Gastroesophageal sphincter (tissue), 4 donors: ENCODE data around the gene MYH10. TPM values are rescaled to one million over a fixed set of nuclear protein-coding genes. Genes with fewer than 3 reads are reported as not detected.

ENCODE experiments used
- ATAC-seq: fragments of 150-250 bp; one replicate; pipeline ENCODE4 v1.9.1; 2016; ENCODE audit warnings: mild to moderate bottlenecking, moderate library complexity
- H3K27ac ChIP-seq, 4 donors: fragments of 200-600 bp; sonication (generic) in 3 of 4; 1 replicate in 3 of 4; 2 replicates in 1 of 4; pipeline ENCODE4 v1.5.1; 2016 to 2019
- H3K27me3 ChIP-seq: fragments of 200-600 bp; sonication (generic); one replicate; pipeline ENCODE4 v1.5.1; 2019
- H3K36me3 ChIP-seq, 2 donors: fragments of 200-600 bp; sonication (generic); one replicate each; pipeline ENCODE4 v1.5.1; 2019; ENCODE audit warnings: control low read depth in 1 of 2
- H3K4me1 ChIP-seq, 3 donors: fragments of 200-600 bp; sonication (generic); 1 replicate in 2 of 3; 2 replicates in 1 of 3; pipeline ENCODE4 v1.5.1; 2016 to 2019; ENCODE audit warnings: control low read depth in 2 of 3
- H3K4me3 ChIP-seq, 2 donors: fragments of 200-600 bp; sonication (generic); one replicate each; pipeline ENCODE4 v1.5.1; 2019; ENCODE audit warnings: mild to moderate bottlenecking in 1 of 2, moderate library complexity in 1 of 2
- H3K9me3 ChIP-seq, 3 donors: fragments of 200-600 bp; sonication (generic); one replicate each; pipeline ENCODE4 v1.5.1; 2017 to 2019; ENCODE audit warnings: control low read depth in 2 of 3
- EP300 ChIP-seq: sonication (generic); formaldehyde crosslinking; IDR thresholded peaks from one replicate; pipeline ENCODE4 v1.6.1; 2017; ENCODE audit warnings: antibody characterized with exemption, mild to moderate bottlenecking
- POLR2A ChIP-seq, 2 donors: fragments of 450-650 bp; IDR thresholded peaks; one replicate each; pipeline ENCODE4 v1.6.1; 2017; ENCODE audit warnings: antibody characterized with exemption in 2 of 2, mild to moderate bottlenecking in 2 of 2, moderate library complexity in 1 of 2
- POLR2AphosphoS5 ChIP-seq: sonication (generic); formaldehyde crosslinking; IDR thresholded peaks from one replicate; pipeline ENCODE4 v1.6.1; 2017; ENCODE audit warnings: antibody characterized with exemption
- WGBS, 2 donors: methylation state at CpG; one replicate each; pipeline ENCODE4 v1.1.5; 2018; ENCODE audit warnings: low coverage in 1 of 2; 5-methylcytosine and 5-hydroxymethylcytosine counted together
- total RNA-seq, 4 donors: library from RNA; depleted of rRNA; stranded (reverse); fragments of >200 nt; gene quantifications; one replicate each; pipeline ENCODE4 v1.1.0, GENCODE V29; 2016
- TF ChIP-seq, protein P1 (sequence below), 4 experiments: fragments of 200-600 bp in 2 of 4; fragments of 450-650 bp in 2 of 4; sonication (generic) in 1 of 4; IDR thresholded peaks; one replicate each; pipeline ENCODE4 v1.5.1; 2017 to 2019; ENCODE audit warnings: antibody characterized with exemption in 4 of 4, mild to moderate bottlenecking in 2 of 4, moderate library complexity in 2 of 4

The MYH10 gene
- total RNA-seq, 4 donors from 2014 or later = 26.0 to 40.9 (median 34.6) TPM

DNA sequence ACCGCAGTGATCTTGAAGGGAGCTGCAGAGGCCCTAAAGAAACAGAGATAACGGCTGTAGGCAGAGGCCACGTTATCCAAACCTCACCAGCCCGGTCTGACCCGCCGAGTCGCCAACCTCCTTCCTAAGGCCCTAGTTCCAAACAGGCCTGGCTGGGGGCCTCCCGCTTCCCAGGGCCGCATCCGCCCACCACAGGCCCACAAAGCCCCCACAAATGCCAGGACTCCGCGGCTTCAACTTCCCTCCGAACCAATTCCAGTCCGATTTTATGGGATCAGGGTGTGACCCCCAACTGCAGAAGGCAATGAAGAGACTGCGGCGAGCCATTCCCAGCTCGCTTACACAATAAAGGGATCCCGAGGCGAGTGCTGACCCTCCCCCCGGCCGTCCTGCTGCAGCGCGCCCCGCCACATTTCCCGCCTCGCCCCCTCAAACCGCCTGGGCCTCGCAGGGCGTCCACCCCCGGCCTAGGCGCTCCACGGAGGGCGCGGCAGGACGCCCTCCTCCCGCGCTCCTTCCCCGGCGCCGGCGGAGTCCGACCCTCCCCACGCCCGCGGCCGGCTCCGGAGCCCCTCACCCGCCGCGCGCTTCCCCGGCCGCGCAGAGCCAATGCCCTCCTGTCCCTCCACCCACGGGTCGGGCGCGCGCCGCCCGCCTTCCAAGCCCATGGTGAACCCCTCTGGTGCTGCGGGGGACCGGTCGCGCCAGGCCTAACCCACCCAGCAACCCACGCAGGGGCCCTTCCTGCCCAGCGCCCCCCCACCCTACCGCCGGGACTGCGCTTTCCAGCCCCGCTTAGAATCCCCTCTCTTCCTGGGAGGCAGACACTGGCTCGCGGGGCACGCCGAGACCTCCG is 926 bp downstream of the MYH10 start:
- H3K4me1 ChIP-seq = peaks cover 0 to 30% (median 0%) of the 10 kb centered on the region in 3 donors
- H3K27me3 ChIP-seq = no peaks in the 10 kb centered on the region
- no peak for ATAC-seq
- H3K9me3 ChIP-seq = no peaks in the 10 kb centered on the region
- H3K36me3 ChIP-seq = no peaks in the 10 kb centered on the region
- peak overlapping the region; percentile 6 to 89 (median 81) for H3K27ac ChIP-seq
- TF ChIP-seq EP300 (no peak), POLR2AphosphoS5 (no peak), POLR2A (IDR thresholded peaks at IDR 0.05) (no peak)
- TF ChIP-seq, protein P1, sequence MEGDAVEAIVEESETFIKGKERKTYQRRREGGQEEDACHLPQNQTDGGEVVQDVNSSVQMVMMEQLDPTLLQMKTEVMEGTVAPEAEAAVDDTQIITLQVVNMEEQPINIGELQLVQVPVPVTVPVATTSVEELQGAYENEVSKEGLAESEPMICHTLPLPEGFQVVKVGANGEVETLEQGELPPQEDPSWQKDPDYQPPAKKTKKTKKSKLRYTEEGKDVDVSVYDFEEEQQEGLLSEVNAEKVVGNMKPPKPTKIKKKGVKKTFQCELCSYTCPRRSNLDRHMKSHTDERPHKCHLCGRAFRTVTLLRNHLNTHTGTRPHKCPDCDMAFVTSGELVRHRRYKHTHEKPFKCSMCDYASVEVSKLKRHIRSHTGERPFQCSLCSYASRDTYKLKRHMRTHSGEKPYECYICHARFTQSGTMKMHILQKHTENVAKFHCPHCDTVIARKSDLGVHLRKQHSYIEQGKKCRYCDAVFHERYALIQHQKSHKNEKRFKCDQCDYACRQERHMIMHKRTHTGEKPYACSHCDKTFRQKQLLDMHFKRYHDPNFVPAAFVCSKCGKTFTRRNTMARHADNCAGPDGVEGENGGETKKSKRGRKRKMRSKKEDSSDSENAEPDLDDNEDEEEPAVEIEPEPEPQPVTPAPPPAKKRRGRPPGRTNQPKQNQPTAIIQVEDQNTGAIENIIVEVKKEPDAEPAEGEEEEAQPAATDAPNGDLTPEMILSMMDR (IDR thresholded peaks at IDR 0.05) = no peak
- 0% methylated on average over 3 to 20 of the region's 76 CpGs for WGBS, 2 donors
- H3K4me3 ChIP-seq = peak overlapping the region; percentile 65 to 96

DNA sequence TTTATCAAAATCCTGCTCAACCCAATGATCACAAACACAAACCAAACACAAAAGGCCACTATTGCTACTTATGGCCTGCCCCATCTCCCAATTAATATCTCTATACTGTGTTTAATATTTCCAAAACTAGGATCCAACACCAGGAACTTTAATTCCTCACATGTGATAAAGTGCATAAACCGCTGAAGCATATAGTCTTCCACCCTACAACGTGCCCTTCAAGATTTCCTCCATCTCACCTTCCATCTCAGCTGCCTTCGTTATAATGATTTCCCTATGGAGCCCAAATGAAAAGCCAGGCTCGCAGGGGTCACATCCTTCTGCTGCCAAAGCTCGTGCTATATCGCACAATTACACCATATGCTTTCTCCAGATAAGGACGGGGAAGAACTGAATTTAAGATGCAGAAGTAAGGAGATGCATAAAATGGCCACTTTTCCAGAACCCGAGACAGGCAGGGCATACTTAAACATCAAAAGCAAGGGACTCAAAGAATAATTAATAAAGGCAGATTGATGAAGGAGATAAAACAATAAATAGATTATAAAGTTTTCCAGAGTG is 1.8 kb downstream of the MYH10 start:
- H3K4me1 ChIP-seq = peaks cover 0 to 30% (median 0%) of the 10 kb centered on the region in 3 donors
- H3K9me3 ChIP-seq = no peaks in the 10 kb centered on the region
- no peaks in the 10 kb centered on the region for H3K36me3 ChIP-seq
- TF ChIP-seq EP300 (no peak), POLR2A (IDR thresholded peaks at IDR 0.05) (no peak), POLR2AphosphoS5 (no peak)
- TF ChIP-seq, protein P1 (IDR thresholded peaks at IDR 0.05) = no peak
- WGBS, 2 donors = 14 to 39% methylated on average over 7 to 8 of the region's 8 CpGs
- H3K27ac ChIP-seq = peak overlapping the region in 2 of 4 donors; percentile 21 to 86
- ATAC-seq = no peak
- no peaks in the 10 kb centered on the region for H3K27me3 ChIP-seq
- H3K4me3 ChIP-seq = peak overlapping the region in 1 of 2 donors; percentile 96

DNA sequence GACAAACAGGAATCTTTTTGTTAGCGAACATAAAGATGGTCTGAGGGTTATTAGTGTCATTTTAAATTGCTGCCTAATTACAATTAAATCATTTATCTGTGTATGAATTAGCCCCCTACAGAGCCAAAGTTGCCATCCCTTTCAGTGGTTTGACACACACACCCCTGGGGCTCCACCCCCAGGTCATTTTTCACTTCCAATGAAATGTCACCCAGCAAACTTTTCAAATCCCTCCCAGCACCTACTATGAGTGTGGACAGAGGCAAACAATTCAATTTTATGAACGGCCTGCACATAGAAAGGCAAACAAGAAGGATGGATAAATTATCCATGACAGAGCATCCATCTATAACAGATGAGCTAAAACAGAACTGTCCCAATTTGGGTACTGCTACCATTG is 2.4 kb downstream of the MYH10 start:
- Histone ChIP-seq H3K4me1 (peaks cover 0 to 30% (median 0%) of the 10 kb centered on the region in 3 donors), H3K9me3 (no peaks in the 10 kb centered on the region), H3K27me3 (no peaks in the 10 kb centered on the region), H3K36me3 (no peaks in the 10 kb centered on the region), H3K4me3 (no peak overlapping the region), H3K27ac (no peak overlapping the region)
- TF ChIP-seq POLR2A (IDR thresholded peaks at IDR 0.05) (no peak), POLR2AphosphoS5 (no peak), EP300 (no peak)
- TF ChIP-seq, protein P1 (IDR thresholded peaks at IDR 0.05) = no peak
- 57 to 84% methylated on average over 1 to 2 of the region's 2 CpGs for WGBS, 2 donors
- ATAC-seq = no peak

DNA sequence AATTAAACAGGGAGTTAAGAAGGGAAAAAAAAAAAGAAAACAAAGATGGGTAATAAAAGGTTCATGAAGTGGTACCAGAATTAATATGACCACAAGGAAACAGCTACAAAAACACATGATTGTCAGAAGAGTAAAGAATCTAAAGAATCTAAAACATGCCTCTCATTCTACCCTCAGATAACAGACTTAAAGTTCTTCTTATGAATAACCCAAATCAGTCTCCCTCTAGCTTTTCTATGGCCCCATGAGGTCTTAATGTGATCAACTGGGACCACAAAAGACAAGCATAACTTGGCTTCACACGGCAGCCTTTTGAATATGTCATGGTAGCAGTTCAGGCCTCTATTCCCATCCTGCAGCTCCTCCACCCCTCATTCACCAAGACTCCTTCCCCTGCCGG is 6.9 kb downstream of the MYH10 start:
- peaks cover 0 to 10% (median 0%) of the 10 kb centered on the region in 3 donors for H3K4me1 ChIP-seq
- H3K27me3 ChIP-seq = no peaks in the 10 kb centered on the region
- 67 to 83% methylated on average over 2 of the region's 2 CpGs for WGBS, 2 donors
- no peak for ATAC-seq
- H3K36me3 ChIP-seq = peaks cover 0 to 23% of the 10 kb centered on the region in 2 donors
- TF ChIP-seq, protein P1 (IDR thresholded peaks at IDR 0.05) = no peak
- TF ChIP-seq POLR2A (IDR thresholded peaks at IDR 0.05) (no peak), EP300 (no peak), POLR2AphosphoS5 (no peak)
- H3K9me3 ChIP-seq = no peaks in the 10 kb centered on the region
- H3K4me3 ChIP-seq = no peak overlapping the region
- no peak overlapping the region for H3K27ac ChIP-seq
